GM12878 (cell line): ENCODE results near the gene TBCD. TPM values are rescaled to one million over a fixed set of nuclear protein-coding genes. Genes with fewer than 3 reads are reported as not detected.

Source experiments
- ATAC-seq: fragments of 200-7000 bp; cut with Tn5 transposase; 3 replicates; pipeline ENCODE4 v1.9.1; 2020; ENCODE audit warnings: mild to moderate bottlenecking, moderate library complexity
- BruUV-seq: library from RNA; stranded (reverse); fragments of 400-500 nt; replicated peaks from 2 replicates; lab custom pipeline; 2021; lab: Mats Ljungman, UMichigan
- CTCF ChIA-PET: fragments of 300-600 bp; sonication (Branson Sonifier 250); formaldehyde crosslinking; extraction: SDS; loops from one replicate; lab custom pipeline; 2021; ENCODE audit warnings: inconsistent platforms; lab: Yijun Ruan, JAX
- POLR2A ChIA-PET: fragments of 350-600 bp; formaldehyde crosslinking; extraction: SDS; loops from one replicate; lab custom pipeline; 2021; ENCODE audit warnings: inconsistent platforms; lab: Charles Lee
- RAD21 ChIA-PET: fragments of 300-600 bp; sonication (Branson Sonifier 250); formaldehyde crosslinking; loops from one replicate; lab custom pipeline; 2023; ENCODE audit warnings: antibody characterized with exemption; ENCODE audit not compliant: unreplicated experiment; lab: Charles Lee
- SMC1A ChIA-PET: fragments of 300-600 bp; sonication (Branson Sonifier 250); formaldehyde crosslinking; loops from one replicate; lab custom pipeline; 2023; ENCODE audit not compliant: unreplicated experiment, uncharacterized antibody; lab: Charles Lee
- DNase-seq: peaks from one replicate; pipeline ENCODE4 v3.0.0-alpha.2; 2011; ENCODE audit warnings: low read depth, low spot score
- FAIRE-seq: peaks from 3 replicates; lab custom pipeline; 2011; peaks lifted over from hg19 to GRCh38; lab: Jason Lieb, UNC
- H2AFZ ChIP-seq: 2 replicates; pipeline ENCODE4 v1.6.0; 2011; ENCODE audit warnings: low read depth, low read length, control low read depth; ENCODE audit not compliant: control insufficient read depth
- H3K27ac ChIP-seq: 2 replicates; pipeline ENCODE4 v1.5.1; 2011; ENCODE audit warnings: control low read depth; ENCODE audit not compliant: control insufficient read depth, insufficient read depth
- H3K27me3 ChIP-seq, 2 experiments: replicated peaks in 1 of 2; 2 replicates each; pipeline versions ENCODE4 v1.6.0 to v1.6.1; 2011; ENCODE audit warnings: low read length in 1 of 2; ENCODE audit not compliant: control insufficient read depth in 2 of 2, insufficient read depth in 2 of 2
- H3K36me3 ChIP-seq, 2 experiments: 2 replicates each; pipeline ENCODE4 v1.5.1; 2011; ENCODE audit warnings: low read length in 1 of 2; ENCODE audit not compliant: control insufficient read depth in 2 of 2, insufficient read depth in 2 of 2
- H3K4me1 ChIP-seq: 2 replicates; pipeline ENCODE4 v1.6.1; 2011; ENCODE audit warnings: mild to moderate bottlenecking, low read length, moderate library complexity, mixed read lengths; ENCODE audit not compliant: control insufficient read depth, insufficient read depth
- H3K4me2 ChIP-seq: 2 replicates; pipeline ENCODE4 v1.6.0; 2011; ENCODE audit warnings: control low read depth; ENCODE audit not compliant: control insufficient read depth, insufficient read depth
- H3K4me3 ChIP-seq: fragments of 200-600 bp; sonication (generic); 2 replicates; pipeline ENCODE4 v1.5.1; 2016
- H3K79me2 ChIP-seq: 2 replicates; pipeline ENCODE4 v1.6.0; 2011; ENCODE audit warnings: low read length; ENCODE audit not compliant: control insufficient read depth, insufficient read depth
- H3K9ac ChIP-seq: 2 replicates; pipeline ENCODE4 v1.8.0; 2011; ENCODE audit warnings: low read length, control low read depth, mixed read lengths; ENCODE audit not compliant: control insufficient read depth, insufficient read depth
- H3K9me3 ChIP-seq: replicated peaks from 3 replicates; pipeline ENCODE4 v1.5.1; 2011; ENCODE audit warnings: mild to moderate bottlenecking, low read length; ENCODE audit not compliant: control insufficient read depth, insufficient read depth
- H4K20me1 ChIP-seq: 2 replicates; pipeline ENCODE4 v1.6.0; 2011; ENCODE audit not compliant: control insufficient read depth, insufficient read depth
- CHD1 ChIP-seq: IDR thresholded peaks from 2 replicates; pipeline ENCODE4 v1.6.1; 2012; ENCODE audit warnings: low read depth, low read length, improper control_type of control experiment
- E2F8 ChIP-seq: fragments of 450-650 bp; IDR thresholded peaks from 2 replicates; pipeline ENCODE4 v1.6.1; 2018; ENCODE audit warnings: mild to moderate bottlenecking, low read depth, moderate library complexity; ENCODE audit not compliant: partially characterized antibody
- MTA3 ChIP-seq: IDR thresholded peaks from 2 replicates; pipeline ENCODE4 v1.6.1; 2012; ENCODE audit warnings: low read length, inconsistent platforms, borderline replicate concordance
- RCOR1 ChIP-seq: conservative IDR thresholded peaks from 2 replicates; pipeline ENCODE4 v1.6.1; 2012; ENCODE audit warnings: low read depth, low read length, improper control_type of control experiment
- TARDBP ChIP-seq: IDR thresholded peaks from 2 replicates; pipeline ENCODE4 v1.6.1; 2016; ENCODE audit warnings: borderline replicate concordance
- WRNIP1 ChIP-seq: IDR thresholded peaks from 2 replicates; pipeline ENCODE4 v1.6.1; 2011; ENCODE audit warnings: low read depth, low read length, improper control_type of control experiment, borderline replicate concordance
- ZNF217 ChIP-seq: fragments of 450-650 bp; IDR thresholded peaks from 2 replicates; pipeline ENCODE4 v1.6.1; 2017; ENCODE audit warnings: antibody characterized with exemption, mild to moderate bottlenecking
- WGBS: methylation state at CpG from one replicate; pipeline ENCODE4 v1.1.6; 2016; ENCODE audit warnings: low lambda C conversion rate; ENCODE audit not compliant: insufficient replicate concordance, insufficient coverage; ENCODE audit errors: missing lambda C conversion rate; 5-methylcytosine and 5-hydroxymethylcytosine counted together
- in situ Hi-C: fragments of 300-500 bp; cut with MboI; formaldehyde crosslinking; loops from 9 replicates; pipeline ENCODE4 v1.14.3; 2018; ENCODE audit warnings: mixed read lengths
- intact Hi-C: fragments of 100-400 bp; cut with micrococcal nuclease; formaldehyde crosslinking; loops from one replicate; pipeline ENCODE4 v1.14.2; 2022; ENCODE audit not compliant: unreplicated experiment
- polyA plus RNA-seq, 11 experiments: library from polyadenylated mRNA; depleted of rRNA in 4 of 11; unstranded in 6 of 11; stranded (reverse) in 5 of 11; fragments of >200 nt; fragmentation: Nextera tagmentation in 4 of 11; fragmentation: Illumina TruSeq in 1 of 11; extraction: Ambion mirVana in 4 of 11; extraction: Trizol in 1 of 11; gene quantifications; 1 replicate in 1 of 11; 2 replicates in 10 of 11; pipeline versions ENCODE4 v1.2.1 to v1.2.3, GENCODE V29; 2011 to 2016; ENCODE audit warnings: inconsistent platforms in 2 of 11, missing spikeins in 2 of 11, low read depth in 1 of 11
- total RNA-seq, 4 experiments: library from RNA; depleted of rRNA in 3 of 4; stranded (reverse); fragments of >200 nt in 3 of 4; fragmentation: Illumina TruSeq in 1 of 4; extraction: Trizol in 1 of 4; gene quantifications; 2 replicates each; pipeline versions ENCODE4 v1.2.1 to v1.2.3, GENCODE V29; 2013 to 2021
- TF ChIP-seq, protein P1 (sequence below): IDR thresholded peaks from 2 replicates; pipeline ENCODE4 v1.6.1; 2011; ENCODE audit warnings: borderline replicate concordance, low read depth, mild to moderate bottlenecking, moderate library complexity, low read length; ENCODE audit not compliant: insufficient read depth, poor library complexity, severe bottlenecking

The TBCD gene
- total and polyA plus RNA-seq, 10 of the 15 experiments (the other 5 are each of a cell fraction or from before 2014, with no cell fraction given) = 10.3 to 114 (median 52.4) TPM

DNA sequence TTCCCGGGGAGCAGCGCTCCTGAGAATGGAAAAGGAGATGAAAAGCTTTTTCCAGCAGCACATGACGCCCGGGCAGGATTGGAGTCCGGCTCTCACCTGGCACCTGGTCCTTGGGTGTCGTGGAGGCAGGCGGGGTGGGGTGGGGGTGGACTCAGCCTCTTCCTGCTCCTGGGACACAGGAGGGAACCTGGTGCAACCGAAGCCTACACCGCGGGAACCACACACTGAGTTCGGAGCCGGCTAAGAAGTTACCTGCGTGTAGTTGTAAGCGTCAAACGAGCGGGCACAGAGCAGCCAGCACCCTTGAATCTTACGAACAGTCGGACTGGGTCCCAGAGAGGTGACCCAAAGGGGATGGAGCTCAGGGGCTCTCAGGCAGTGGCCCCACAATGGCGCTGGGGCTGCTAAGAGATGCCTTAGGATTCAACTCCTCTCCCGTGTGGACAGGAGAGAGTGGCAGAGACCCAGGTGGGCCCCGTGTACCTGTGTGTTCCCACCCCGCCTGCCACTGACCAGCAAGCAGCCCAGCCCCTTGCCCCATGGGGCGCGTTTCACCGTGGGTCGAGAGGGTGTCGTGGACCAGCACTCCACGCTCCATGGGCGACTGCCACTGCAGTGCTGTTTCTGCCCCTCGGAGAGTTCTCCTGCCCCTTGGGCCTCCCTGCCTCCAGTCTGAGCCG is 221.7 kb downstream of the TBCD start:
- Histone ChIP-seq H3K9ac (no peak overlapping the region), H3K27ac (no peak overlapping the region), H4K20me1 (no peaks in the 10 kb centered on the region), H3K4me3 (no peak overlapping the region), H3K36me3 (no peaks in the 10 kb centered on the region), H3K4me1 (peaks cover 27% of the 10 kb centered on the region), H3K27me3 (no peaks in the 10 kb centered on the region), H3K4me2 (no peak overlapping the region), H3K9me3 (no peaks in the 10 kb centered on the region), H3K79me2 (no peaks in the 10 kb centered on the region), H2AFZ (no peak overlapping the region)
- WGBS = 85% methylated on average over 31 of the region's 31 CpGs
- POLR2A ChIA-PET = no interaction called here
- SMC1A ChIA-PET = no interaction called here
- BruUV-seq = no TSS peak
- no peak for FAIRE-seq
- intact Hi-C loops (no loop called here), in situ Hi-C loops (no loop called here)
- RAD21 ChIA-PET = interaction anchor here (1.0 kb wide), 1 partner anchor 192 kb away, joined by 3 read pairs; no protein-coding TSS in a partner anchor
- no peak for TF ChIP-seq WRNIP1
- no peak for TF ChIP-seq TARDBP
- CTCF ChIA-PET = no interaction called here
- ATAC-seq = no peak
- DNase-seq = no peak

DNA sequence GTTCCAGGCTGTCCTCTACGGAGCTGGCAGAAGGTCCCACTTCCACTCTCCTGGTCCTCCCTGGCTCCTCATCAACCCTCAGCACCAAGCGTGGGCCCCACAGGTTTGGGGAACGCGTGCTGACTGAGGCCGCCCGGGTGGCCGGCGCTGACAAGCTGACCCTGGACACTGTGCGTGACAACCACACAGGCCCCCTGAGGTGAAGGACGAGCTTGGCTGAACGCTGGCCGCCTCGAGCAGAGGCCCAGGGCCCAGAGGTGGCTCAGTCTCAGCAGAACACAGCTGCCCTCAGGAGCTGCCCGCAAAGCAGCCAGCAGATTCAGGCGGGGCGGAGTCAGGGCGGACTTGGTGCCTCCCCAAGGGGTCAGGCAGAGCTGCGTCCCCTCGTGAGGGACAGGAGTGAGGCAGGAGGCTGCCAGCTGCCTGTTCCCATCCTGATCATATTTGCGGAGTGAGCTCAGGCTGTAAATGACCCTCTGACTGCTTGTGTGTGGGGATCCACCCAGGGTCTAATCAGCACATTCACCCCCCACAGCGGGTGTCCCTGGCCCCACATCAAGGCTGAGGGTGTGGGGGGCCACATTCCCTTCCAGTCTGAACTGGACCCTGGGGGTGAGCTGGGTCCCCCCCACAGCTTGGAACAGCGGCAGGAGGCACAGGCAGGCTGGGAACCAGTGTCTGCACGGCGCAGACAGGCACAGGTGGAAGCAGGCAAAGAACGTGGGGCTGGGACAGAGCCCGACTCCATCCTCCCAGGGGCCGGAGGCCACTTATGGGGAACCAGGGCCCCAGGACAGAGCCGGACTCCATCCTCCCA is 222.5 kb downstream of the TBCD start:
- H2AFZ ChIP-seq = no peak overlapping the region
- ChIA-PET CTCF (no interaction called here), POLR2A (no interaction called here), SMC1A (no interaction called here), RAD21 (interaction anchor here (1.0 kb wide), 1 partner anchor 193 kb away, joined by 3 read pairs; no protein-coding TSS in a partner anchor)
- H3K36me3 ChIP-seq = no peaks in the 10 kb centered on the region
- peaks cover 27% of the 10 kb centered on the region for H3K4me1 ChIP-seq
- no peak overlapping the region for H3K4me2 ChIP-seq
- no peak overlapping the region for H3K27ac ChIP-seq
- H3K9me3 ChIP-seq = no peaks in the 10 kb centered on the region
- H3K4me3 ChIP-seq = no peak overlapping the region
- no peaks in the 10 kb centered on the region for H3K27me3 ChIP-seq
- no peaks in the 10 kb centered on the region for H4K20me1 ChIP-seq
- no peak overlapping the region for H3K9ac ChIP-seq
- WGBS = 93% methylated on average over 27 of the region's 28 CpGs
- no peak for ATAC-seq
- no peaks in the 10 kb centered on the region for H3K79me2 ChIP-seq
- no peak for DNase-seq
- intact Hi-C loops (no loop called here), in situ Hi-C loops (no loop called here)
- no peak for FAIRE-seq
- BruUV-seq = no TSS peak
- no peak for TF ChIP-seq ZNF217
- TF ChIP-seq MTA3 = no peak
- no peak for TF ChIP-seq RCOR1
- TF ChIP-seq E2F8 = no peak
- TF ChIP-seq, protein P1, sequence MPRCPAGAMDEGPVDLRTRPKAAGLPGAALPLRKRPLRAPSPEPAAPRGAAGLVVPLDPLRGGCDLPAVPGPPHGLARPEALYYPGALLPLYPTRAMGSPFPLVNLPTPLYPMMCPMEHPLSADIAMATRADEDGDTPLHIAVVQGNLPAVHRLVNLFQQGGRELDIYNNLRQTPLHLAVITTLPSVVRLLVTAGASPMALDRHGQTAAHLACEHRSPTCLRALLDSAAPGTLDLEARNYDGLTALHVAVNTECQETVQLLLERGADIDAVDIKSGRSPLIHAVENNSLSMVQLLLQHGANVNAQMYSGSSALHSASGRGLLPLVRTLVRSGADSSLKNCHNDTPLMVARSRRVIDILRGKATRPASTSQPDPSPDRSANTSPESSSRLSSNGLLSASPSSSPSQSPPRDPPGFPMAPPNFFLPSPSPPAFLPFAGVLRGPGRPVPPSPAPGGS = no peak
- no peak for TF ChIP-seq CHD1
